HG02678 (cell line): Measurements from ENCODE around the gene SLC35D3.
"Not testable (repeated sequence)": the region's sequence is repeated elsewhere in the genome, so short reads cannot be mapped to it uniquely, and the experiment has no call there.

Source experiments
- ATAC-seq: cut with Tn5 transposase; IDR thresholded peaks from one replicate; pipeline ENCODE4 v1.9.1; 2021; ENCODE audit warnings: mild to moderate bottlenecking, moderate library complexity; ENCODE audit not compliant: unreplicated experiment

The SLC35D3 gene, protein sequence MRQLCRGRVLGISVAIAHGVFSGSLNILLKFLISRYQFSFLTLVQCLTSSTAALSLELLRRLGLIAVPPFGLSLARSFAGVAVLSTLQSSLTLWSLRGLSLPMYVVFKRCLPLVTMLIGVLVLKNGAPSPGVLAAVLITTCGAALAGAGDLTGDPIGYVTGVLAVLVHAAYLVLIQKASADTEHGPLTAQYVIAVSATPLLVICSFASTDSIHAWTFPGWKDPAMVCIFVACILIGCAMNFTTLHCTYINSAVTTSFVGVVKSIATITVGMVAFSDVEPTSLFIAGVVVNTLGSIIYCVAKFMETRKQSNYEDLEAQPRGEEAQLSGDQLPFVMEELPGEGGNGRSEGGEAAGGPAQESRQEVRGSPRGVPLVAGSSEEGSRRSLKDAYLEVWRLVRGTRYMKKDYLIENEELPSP

DNA sequence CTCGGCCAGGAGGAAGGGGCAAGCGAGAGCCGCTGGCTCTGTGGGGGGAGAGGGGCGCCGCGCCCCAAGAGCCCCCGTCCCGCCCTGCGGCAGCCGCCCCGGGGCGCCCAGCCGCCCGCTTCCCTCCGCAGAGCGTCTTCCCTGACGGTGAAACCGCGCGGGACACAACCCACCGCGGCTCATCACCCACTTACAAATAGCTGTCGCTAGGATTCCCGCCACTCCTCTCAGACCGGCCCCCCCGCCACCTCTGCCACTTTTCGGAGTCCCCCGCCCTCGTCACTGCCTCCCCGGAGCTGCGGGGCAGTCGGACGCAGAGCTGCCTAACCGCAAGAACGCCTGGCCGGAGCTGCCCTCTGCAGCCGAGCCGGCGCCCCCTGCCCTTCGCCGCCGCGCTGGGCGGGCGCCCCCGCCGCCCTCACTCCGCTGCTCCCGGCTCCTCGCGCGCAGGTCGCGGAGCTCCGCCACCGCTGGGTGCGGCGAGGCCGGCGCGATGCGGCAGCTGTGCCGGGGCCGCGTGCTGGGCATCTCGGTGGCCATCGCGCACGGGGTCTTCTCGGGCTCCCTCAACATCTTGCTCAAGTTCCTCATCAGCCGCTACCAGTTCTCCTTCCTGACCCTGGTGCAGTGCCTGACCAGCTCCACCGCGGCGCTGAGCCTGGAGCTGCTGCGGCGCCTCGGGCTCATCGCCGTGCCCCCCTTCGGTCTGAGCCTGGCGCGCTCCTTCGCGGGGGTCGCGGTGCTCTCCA, at the start of gene SLC35D3:
SLC35D3 (plus strand) TSS at position 366 of the 749 bp plus-strand sequence; CDS start at position 494, 128 bp downstream.
- no peak for ATAC-seq

DNA sequence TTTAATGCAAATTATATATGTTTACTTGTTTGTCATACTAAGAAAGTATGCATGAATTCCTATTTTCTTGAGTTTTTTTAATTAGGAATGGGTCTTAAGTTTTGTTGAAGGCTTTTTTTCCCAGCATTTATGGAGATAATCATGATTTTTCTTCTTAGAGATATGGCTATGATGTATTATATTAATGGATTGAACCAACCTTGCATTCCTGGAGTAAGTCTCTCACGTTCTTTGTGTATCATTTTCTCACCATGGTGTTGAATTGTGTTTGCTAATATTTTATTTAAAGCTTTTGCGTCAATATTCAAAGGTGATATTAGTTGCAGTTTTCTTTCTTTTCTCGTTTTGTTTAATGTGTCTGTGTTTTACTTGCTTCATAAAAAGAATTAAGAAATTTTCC, 48.4 kb upstream of the SLC35D3 start:
- ATAC-seq: no peak

DNA sequence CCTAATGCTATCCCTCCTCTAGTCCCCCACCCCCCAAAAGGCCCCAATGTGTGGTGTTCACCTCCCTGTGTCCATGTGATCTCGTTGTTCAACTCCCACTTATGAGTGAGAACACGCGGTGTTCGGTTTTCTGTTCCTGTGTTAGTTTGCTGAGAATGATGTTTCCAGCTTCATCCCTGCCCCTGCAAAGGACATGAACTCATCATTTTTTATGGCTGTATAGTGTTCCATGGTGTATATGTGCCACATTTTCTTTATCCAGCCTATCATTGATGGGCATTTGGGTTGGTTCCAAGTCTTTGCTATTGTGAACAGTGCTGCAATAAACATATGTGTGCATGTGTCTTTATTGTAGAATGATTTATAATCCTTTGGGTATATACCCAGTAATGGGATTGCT, 45.6 kb upstream of the SLC35D3 start:
- not testable (repeated sequence) for ATAC-seq

DNA sequence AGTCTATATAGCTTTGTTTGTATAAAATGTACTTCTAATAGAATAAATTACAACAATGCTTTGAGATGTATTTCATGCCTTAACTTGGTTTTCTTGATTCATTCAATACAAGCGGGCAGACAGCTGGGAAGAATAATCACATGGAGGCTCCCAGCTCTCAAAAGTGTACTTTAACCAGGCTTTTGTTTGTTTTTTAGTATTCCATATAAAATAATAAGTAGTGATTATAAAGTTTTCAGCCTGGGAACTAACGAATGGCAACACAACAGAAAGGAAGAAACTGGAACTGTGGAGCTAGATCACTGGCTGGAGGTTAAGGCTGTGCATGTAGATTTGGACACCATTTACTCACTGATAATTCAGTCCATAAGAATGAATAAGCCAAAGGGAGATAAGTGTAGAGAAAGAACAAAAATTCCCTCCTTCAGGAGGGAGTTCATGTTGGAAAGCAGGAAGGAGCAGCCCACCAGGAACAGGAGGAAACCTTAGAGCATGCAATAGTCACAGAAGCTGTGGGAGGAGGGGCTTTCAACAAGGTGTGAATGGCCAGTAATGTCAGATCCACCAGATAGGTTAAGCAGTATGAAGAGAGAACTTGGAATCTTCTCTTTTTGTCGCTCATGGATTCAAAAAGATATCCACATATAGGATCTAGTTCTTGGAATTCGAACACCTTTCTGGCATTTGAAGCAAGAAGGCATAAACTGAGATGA, 41.2 kb upstream of the SLC35D3 start:
- no peak for ATAC-seq

DNA sequence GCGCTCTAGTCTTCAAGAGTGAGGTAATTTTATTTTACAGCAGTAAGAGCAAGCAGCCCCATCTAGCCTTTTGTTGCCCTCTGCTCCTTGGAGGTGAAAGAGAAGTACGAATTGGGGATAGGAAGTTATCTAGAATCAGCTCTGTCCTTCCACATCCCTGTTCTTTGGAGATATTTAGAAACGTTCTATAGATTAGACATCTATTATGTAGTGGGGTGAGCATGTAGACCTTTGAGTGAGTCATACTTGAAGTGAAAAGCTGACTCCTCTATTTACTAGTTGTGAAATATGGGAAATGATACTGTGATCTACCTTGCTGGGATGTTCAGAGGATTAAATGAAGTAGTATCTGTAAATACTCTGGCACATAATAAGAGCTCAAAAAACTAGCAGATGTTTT, 36.0 kb upstream of the SLC35D3 start:
- ATAC-seq: no peak

DNA sequence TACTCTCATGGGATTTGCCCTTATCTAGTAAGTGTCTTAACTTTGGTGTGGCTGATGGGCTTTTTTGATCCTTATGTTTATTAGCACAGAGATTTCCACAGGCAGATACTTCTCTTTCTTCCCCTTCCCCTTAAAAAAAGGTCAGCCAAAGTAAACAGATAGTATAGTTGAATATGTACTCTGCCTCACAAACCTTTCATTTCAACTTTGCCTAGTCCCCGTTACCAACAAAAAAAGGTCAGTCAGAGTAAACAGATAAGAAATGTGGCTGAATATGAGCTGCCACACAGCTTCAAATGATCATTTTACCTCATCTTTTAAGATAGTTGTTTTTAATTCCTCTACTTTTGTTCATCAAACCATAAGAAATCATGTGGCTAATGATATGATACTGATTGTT, 34.1 kb upstream of the SLC35D3 start:
- no peak for ATAC-seq

DNA sequence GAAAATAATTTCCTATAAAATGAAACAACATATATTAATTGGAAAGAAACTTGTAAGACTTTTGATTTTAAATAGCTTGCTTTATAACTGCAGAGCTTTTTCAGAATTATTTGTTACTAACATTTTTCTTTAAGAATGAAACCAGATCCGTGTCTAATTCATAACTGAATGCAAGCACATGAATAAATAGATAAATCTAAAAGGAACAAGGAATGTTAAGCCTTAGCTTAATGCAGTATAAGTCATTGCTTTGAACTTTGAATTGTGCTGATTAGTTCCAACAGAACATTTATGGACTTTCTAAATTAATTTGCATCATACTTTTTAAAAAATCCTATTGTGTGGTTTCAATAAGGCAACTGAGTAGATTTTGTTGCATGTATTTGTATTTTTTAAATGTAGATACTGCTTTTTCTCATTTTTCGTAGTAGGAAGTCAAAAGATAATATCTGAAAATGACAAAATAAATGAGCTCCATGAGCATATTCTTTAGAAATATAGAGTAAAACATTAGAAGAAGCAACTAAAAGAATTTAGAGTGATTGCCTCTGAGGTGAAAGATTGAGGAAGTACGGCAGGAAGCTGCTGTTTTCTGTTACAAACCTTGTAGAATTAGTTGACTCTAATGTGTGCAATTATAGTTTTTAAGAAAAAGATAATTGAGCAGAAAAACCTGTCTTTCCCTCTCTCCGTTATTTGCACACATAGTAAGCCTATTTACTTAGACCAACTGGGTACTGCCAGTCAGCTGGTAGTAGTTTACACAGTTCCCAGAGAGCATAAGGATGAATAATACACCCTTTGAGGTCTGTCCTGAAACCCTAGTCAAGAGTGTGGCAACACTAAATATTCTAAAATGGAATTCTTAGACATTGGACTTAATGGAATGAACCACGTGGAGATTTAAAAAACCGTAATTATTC, 32.6 kb upstream of the SLC35D3 start:
- ATAC-seq: no peak

DNA sequence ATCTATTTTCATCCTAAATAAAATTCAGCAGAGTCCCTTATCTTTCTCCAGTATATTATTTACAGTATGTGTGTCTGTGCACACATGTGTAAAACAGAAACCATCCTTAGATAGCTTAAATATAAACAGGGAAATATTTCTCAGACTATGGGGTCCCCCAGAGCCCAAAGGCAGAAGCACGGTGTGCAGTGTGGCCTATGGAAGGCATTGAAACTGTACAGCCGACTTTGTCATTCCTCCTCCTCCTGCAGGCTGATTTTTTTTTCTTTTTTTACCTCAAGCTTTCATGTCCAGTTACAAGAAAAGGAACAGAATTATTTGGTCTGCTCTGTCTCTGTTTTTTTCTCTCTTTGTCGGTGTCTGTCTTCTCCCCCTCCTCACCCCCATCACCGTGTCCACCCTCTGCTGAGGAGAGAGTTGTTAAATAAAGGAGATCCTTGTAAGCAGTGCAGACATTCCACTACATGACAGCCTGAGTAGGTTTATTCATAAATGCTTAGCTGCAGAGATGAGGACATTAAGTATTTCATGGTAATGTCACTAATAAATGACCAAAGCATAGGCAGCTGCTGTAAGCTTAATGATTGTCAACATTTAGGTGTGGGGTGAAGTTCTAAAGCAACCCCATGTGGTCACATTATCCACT, 31.8 kb upstream of the SLC35D3 start:
- no peak for ATAC-seq

DNA sequence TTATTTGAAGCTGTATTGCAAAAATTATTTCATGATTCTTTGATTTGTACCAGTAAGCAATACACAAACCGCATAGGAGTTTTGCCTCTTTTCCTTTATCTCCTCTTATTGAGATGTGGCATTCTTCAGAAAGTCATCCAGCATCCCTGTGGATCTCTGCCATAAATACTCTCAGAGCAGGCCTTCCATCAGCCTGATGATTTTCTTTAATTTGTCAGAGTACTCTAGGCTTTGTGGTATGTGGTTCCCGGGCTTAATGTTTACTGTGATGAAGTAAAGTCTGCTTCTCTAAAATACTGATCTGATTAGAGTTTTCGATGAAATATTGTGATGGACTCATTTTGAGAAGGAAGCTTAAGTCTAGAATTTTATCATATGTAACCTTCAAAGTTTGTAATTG, 31.1 kb upstream of the SLC35D3 start:
- no peak for ATAC-seq

DNA sequence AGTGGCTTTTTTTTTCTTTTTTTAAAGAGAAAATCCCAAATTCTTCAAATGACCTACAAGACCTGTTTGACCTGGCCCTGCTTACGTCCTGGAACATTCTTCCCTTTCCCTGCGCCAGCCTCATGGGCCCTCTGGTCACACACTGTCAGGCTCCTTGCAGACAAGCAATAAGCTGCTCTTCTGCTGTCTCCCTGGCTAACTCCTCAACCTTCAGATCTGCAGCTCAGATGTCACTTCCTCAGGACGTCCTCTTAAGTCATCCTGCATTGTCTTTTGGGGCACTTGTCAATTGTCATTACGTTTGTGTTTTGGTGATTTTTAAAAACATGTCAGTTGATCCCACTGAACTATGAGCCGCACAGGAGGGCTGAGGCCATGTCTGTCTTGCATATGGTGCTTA, 28.9 kb upstream of the SLC35D3 start:
- ATAC-seq: no peak

DNA sequence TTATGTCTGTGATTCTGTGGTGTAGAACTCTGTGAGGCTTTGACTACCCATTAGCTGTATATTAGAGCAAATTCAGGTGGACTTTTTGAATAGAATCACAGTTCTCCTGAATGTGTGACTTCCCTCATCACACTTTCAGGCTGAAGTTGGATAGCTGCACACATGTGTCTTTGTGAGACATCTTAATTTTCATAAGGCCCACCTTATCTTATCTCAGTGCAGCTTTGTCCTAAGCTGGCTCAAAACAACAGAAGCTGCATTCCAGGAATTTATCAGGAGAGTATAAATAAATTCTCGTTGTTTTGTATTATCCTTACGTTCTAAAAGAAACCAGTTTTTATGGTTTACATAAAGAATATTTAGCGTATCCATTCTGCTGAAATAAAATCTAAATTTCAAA, 26.2 kb upstream of the SLC35D3 start:
- ATAC-seq: no peak

DNA sequence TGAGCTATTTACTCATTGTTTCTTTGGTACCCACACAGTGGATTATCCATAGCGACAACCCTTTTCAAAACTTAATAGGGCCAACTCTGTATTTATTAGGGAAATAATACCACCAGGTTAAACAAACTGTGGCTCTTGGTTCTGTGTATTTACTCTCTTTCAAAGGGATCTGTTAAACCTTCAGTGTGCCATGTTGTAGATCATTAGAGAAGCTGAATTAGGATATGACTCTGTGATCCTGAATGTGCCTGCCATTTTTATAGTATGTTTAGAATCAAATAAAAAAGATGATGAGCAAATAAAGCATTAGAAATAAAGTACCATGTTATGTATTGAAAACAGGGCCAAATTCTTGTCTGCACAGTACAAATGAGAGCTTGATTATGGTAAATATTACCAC, 25.0 kb upstream of the SLC35D3 start:
- ATAC-seq: no peak

DNA sequence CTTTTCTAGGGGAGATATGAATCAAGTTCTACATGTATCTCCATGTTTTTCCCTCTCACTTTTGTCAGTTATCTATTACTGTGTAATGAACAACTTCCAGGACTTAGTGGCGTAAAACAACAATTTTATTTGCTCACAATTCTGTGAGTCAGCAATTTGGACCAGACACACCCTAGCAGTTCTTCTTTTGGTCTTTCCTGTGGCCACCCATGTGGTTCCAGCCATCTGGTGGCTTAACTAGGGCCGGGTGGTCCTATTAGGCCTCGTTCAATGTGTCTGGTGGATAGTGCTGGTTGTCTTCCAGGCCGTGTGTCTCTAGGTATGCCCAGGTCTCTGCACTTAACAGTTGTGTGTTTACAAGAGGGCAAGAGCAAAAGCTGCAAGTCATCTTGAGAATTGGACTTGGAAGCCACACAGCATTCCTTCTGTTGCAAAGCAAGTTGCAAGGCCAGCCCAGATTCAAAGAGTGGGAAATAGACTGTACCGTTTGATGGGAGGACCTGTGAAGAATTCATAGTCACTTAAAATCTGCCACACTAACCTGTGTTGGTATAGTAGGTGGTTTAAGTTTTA, 20.8 kb upstream of the SLC35D3 start:
- no peak for ATAC-seq

DNA sequence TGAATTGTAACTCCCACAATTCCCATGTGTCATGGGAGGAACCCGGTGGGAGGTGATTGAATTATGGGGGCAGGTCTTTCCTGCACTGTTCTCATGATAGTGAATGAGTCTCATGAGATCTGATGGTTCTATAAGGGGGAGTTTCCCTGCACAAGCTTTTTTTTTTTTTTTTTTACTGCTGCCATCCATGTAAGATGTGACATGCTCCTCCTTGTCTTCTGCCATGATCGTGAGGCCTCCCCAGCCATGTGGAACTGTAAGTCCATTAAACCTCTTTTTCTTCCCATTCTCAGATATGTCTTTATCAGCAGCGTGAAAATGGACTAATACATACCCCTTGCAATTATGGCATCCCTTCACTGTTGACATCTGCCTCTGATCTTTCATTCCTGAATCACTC, 17.6 kb upstream of the SLC35D3 start:
- ATAC-seq: not testable (repeated sequence)

DNA sequence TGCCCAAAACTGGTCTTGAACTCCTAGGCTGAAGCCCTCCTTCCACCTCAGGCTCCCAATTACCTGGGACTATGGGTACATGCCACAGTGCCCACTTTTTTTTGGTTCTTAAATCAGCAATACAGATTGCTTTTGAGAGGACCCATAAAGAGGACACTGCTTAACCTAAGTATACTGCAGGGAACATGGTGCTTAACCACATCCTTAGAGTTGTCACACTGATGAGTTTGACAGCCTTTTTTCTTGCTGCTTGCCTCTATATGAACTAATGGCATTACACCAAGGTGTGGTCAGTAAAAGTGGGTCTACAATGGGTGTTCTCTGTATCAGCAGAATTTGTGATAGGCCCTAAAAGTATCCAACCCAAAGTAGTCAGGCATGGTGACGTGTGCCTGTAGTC, 7.2 kb upstream of the SLC35D3 start:
- ATAC-seq: no peak

DNA sequence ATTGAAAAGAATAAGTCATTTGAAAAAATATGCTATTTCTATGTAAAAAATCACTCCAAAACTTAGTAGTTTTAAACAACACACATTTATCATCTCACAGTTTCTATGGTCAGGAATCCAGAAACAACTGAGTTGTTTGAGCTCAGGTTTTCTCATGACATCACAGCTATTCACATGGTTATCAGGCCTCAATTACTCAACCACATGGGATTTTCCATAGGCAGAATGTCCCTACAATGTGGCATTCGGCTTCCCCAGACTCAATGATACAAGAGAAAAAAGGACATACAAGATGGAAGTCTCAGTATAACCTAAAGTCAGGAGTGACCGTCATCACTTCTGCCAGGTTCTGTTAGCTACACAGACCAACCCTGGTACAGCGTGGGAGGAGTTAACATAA, 3.4 kb upstream of the SLC35D3 start:
- ATAC-seq: no peak

DNA sequence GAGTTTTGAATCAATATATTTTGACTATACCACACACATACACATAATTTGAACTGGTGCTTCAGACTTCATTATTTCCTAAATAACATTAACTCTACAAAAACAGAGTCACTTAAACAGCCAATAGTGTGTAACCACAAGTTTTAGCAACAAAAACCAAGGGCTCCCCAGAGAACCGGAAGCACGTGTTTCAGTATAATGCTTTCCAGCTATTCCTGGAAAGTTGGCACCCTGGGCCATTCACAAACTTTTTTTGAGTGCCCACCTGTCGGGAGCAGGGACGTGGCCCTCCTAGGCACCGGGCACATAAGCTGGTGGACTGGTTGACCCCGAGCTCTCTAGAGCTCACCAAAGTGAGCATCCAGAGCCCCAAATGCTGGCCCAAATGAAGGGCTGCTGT, 1.9 kb upstream of the SLC35D3 start:
- no peak for ATAC-seq

DNA sequence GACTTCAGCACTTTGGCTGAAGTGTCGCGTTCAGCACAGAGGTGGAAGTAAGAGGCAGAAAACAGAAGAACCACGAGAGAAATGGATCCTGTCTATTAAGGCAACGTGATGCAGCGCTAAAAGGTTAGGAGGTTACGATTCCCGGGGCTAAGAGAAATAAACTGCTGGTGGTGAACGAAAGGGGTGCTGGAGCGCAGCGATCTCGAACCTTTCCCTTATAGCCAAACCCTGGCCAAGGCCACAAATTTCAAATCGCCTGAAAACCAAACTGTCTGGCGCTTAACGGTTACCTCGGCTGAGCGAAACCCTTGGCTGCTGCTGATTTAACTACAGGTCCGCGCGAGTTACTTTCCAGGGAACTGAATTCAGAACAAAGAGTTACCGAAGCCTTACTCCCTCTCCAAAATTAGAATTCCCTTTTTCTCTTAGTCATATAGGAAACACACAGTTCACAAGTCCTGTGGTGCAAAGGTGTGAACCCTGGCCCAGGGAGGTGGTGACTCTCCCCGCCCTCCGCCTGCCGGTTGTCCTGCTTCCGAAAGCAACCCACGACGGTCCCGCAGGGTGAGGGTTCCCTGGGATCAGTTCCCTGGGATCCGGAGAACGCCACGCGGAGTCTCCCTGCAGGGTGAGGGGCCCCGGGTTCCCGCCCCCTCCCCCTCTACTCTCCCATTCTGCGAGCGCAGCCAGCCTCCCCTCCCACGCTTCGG, 1.3 kb upstream of the SLC35D3 start:
- no peak for ATAC-seq

DNA sequence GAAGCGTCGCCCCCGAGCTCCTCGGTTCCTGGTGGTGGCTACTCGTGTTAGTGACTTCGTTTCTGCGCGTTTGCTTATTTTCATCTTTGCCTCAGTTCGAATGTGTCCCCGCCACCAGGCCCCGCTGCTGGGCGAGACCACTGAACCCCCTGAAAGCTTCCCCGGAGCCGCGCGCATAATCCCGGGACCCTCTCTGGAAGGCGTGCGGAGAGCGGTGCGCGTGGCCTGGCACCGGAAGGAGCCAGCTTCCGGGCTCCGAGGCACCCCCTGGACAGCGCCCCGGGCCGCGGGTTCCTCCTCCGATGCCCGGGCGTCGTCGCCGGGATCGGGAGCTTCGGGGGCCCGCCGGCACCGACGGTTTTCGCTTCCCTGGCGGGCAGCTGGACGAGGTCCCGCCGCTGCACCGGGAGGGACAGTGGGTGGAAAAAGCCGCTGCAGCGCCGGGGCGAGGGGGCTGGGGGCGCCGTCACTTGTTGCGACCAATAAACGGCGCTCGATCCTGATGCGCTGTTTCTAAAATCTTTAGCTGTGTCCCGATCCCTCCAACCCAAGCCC, 643 bp upstream of the SLC35D3 start:
- no peak for ATAC-seq
